ENCODE measurements around the gene TTC38. TPM values are rescaled to one million over a fixed set of nuclear protein-coding genes. Genes with fewer than 3 reads are reported as not detected.

The TTC38 gene
- polyA plus RNA-seq, 1 donor from 2014 or later = 1.4 TPM

DNA sequence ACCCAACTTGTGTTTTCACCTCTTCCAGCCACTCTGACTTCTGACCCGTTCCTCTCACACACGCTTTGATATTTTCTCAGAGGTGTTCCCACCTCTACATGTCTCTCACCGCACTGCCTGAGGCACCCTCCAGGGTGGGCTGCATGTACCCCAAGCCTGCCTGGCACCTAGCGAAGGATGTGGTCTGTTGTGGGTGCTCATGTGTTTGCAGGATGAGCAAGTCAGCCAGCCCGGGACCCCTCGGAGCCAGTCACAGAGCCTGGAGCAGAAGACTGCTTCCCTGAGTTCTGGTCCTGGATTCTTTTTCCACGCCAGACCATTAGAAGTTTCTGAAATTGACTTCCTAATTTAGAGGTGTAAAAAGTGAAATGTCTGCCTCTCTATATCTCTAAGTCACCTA is 32.7 kb downstream of the TTC38 start:
- H3K4me3 ChIP-seq (ENCODE audit: low read length) = no peak overlapping the region
- no peaks in the 10 kb centered on the region for H3K9me3 ChIP-seq (ENCODE audit: low read length)
- no peaks in the 10 kb centered on the region for H3K9me2 ChIP-seq (ENCODE audit: insufficient read depth, low read length)
- TF ChIP-seq EP300 (conservative IDR thresholded peaks at IDR 0.05; ENCODE audit: poor library complexity, severe bottlenecking) (no peak), POLR2AphosphoS5 (IDR thresholded peaks at IDR 0.05) (no peak), MXI1 (conservative IDR thresholded peaks at IDR 0.05; ENCODE audit: poor library complexity, severe bottlenecking) (no peak), SMC3 (conservative IDR thresholded peaks at IDR 0.05; ENCODE audit: poor library complexity) (no peak), TAF1 (IDR thresholded peaks at IDR 0.05; ENCODE audit: low read depth) (no peak), RAD21 (conservative IDR thresholded peaks at IDR 0.05) (no peak), EZH2 (IDR thresholded peaks at IDR 0.05; ENCODE audit: borderline replicate concordance, insufficient read depth, low read length, poor library complexity, severe bottlenecking) (no peak)
- TF ChIP-seq, protein P1, sequence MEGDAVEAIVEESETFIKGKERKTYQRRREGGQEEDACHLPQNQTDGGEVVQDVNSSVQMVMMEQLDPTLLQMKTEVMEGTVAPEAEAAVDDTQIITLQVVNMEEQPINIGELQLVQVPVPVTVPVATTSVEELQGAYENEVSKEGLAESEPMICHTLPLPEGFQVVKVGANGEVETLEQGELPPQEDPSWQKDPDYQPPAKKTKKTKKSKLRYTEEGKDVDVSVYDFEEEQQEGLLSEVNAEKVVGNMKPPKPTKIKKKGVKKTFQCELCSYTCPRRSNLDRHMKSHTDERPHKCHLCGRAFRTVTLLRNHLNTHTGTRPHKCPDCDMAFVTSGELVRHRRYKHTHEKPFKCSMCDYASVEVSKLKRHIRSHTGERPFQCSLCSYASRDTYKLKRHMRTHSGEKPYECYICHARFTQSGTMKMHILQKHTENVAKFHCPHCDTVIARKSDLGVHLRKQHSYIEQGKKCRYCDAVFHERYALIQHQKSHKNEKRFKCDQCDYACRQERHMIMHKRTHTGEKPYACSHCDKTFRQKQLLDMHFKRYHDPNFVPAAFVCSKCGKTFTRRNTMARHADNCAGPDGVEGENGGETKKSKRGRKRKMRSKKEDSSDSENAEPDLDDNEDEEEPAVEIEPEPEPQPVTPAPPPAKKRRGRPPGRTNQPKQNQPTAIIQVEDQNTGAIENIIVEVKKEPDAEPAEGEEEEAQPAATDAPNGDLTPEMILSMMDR (IDR thresholded peaks at IDR 0.05; ENCODE audit: poor library complexity, severe bottlenecking) = no peak
- TF ChIP-seq, protein P2, sequence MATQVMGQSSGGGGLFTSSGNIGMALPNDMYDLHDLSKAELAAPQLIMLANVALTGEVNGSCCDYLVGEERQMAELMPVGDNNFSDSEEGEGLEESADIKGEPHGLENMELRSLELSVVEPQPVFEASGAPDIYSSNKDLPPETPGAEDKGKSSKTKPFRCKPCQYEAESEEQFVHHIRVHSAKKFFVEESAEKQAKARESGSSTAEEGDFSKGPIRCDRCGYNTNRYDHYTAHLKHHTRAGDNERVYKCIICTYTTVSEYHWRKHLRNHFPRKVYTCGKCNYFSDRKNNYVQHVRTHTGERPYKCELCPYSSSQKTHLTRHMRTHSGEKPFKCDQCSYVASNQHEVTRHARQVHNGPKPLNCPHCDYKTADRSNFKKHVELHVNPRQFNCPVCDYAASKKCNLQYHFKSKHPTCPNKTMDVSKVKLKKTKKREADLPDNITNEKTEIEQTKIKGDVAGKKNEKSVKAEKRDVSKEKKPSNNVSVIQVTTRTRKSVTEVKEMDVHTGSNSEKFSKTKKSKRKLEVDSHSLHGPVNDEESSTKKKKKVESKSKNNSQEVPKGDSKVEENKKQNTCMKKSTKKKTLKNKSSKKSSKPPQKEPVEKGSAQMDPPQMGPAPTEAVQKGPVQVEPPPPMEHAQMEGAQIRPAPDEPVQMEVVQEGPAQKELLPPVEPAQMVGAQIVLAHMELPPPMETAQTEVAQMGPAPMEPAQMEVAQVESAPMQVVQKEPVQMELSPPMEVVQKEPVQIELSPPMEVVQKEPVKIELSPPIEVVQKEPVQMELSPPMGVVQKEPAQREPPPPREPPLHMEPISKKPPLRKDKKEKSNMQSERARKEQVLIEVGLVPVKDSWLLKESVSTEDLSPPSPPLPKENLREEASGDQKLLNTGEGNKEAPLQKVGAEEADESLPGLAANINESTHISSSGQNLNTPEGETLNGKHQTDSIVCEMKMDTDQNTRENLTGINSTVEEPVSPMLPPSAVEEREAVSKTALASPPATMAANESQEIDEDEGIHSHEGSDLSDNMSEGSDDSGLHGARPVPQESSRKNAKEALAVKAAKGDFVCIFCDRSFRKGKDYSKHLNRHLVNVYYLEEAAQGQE (IDR thresholded peaks at IDR 0.05; ENCODE audit: borderline replicate concordance) = no peak
- peaks cover 8% of the 10 kb centered on the region for H3K79me2 ChIP-seq (replicated peaks; ENCODE audit: insufficient read depth, low read length)
- no peaks in the 10 kb centered on the region for H3K36me3 ChIP-seq (ENCODE audit: insufficient read depth, low read length)
- H4K20me1 ChIP-seq (ENCODE audit: insufficient read depth) = no peaks in the 10 kb centered on the region
- H3K4me2 ChIP-seq (ENCODE audit: low read length) = no peak overlapping the region
- no peak overlapping the region for H3K9ac ChIP-seq (ENCODE audit: low read length)
- no peak overlapping the region for H2AFZ ChIP-seq (ENCODE audit: low read depth, low read length)
- H3K27me3 ChIP-seq (ENCODE audit: insufficient read depth, low read depth, low read length) = no peaks in the 10 kb centered on the region
- no peak overlapping the region for H3K27ac ChIP-seq (ENCODE audit: low read length)
- no peaks in the 10 kb centered on the region for H3F3A ChIP-seq (ENCODE audit: insufficient read depth, low read length, poor library complexity, severe bottlenecking)

DNA sequence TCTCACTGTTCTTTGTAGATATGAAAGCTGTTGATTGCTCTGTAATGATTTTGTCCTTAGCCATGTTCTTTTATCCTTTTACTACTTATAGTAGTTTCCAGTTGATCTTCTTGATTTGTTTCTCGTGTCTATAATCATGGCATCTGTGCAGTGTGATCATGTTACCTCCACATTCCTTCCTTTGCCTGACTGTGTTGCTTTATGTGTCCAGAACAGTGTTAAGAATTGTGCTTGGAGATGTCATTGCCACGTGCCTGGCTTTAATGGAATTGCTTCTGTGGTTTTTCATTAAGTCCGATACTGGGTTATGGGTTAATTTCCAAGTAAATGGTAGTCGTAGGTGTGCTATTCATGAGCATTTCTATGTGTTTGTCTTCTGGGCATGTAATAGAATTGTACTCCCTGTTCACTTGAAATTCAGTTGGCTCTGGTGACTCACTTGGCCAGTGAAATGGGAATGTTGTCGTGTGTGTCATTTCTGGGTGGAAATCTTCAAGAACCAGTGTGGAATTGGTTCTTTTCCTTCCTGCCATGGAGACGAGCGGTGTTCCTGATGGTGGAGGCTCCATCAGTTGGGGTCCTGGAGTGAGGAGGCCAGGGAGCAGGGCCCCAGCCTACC is 35.6 kb downstream of the TTC38 start:
- no peak overlapping the region for H3K4me2 ChIP-seq (ENCODE audit: low read length)

More for the DNA sequence above, 35.6 kb downstream of the TTC38 start:
- peaks cover 5% of the 10 kb centered on the region for H3K79me2 ChIP-seq (replicated peaks; ENCODE audit: insufficient read depth, low read length)
- no peaks in the 10 kb centered on the region for H3K36me3 ChIP-seq (ENCODE audit: insufficient read depth, low read length)
- no peaks in the 10 kb centered on the region for H3K9me3 ChIP-seq (ENCODE audit: low read length)
- no peaks in the 10 kb centered on the region for H3F3A ChIP-seq (ENCODE audit: insufficient read depth, low read length, poor library complexity, severe bottlenecking)
- no peaks in the 10 kb centered on the region for H3K27me3 ChIP-seq (ENCODE audit: insufficient read depth, low read depth, low read length)
- H4K20me1 ChIP-seq (ENCODE audit: insufficient read depth) = no peaks in the 10 kb centered on the region
- no peak overlapping the region for H3K9ac ChIP-seq (ENCODE audit: low read length)
- no peak overlapping the region for H3K4me3 ChIP-seq (ENCODE audit: low read length)
- TF ChIP-seq SMC3 (conservative IDR thresholded peaks at IDR 0.05; ENCODE audit: poor library complexity) (no peak), EZH2 (IDR thresholded peaks at IDR 0.05; ENCODE audit: borderline replicate concordance, insufficient read depth, low read length, poor library complexity, severe bottlenecking) (no peak), EP300 (conservative IDR thresholded peaks at IDR 0.05; ENCODE audit: poor library complexity, severe bottlenecking) (no peak), POLR2AphosphoS5 (IDR thresholded peaks at IDR 0.05) (no peak), TAF1 (IDR thresholded peaks at IDR 0.05; ENCODE audit: low read depth) (no peak), MXI1 (conservative IDR thresholded peaks at IDR 0.05; ENCODE audit: poor library complexity, severe bottlenecking) (no peak), RAD21 (conservative IDR thresholded peaks at IDR 0.05) (no peak)
- TF ChIP-seq, protein P1 (IDR thresholded peaks at IDR 0.05; ENCODE audit: poor library complexity, severe bottlenecking) = no peak
- TF ChIP-seq, protein P2 (IDR thresholded peaks at IDR 0.05; ENCODE audit: borderline replicate concordance) = no peak
- H3K9me2 ChIP-seq (ENCODE audit: insufficient read depth, low read length) = no peaks in the 10 kb centered on the region
- H2AFZ ChIP-seq (ENCODE audit: low read depth, low read length) = no peak overlapping the region
- no peak overlapping the region for H3K27ac ChIP-seq (ENCODE audit: low read length)

Measured in neural cell (in vitro differentiated cells).